HCT116 (cell line): ENCODE results near the gene PLEKHM1. TPM values are rescaled to one million over a fixed set of nuclear protein-coding genes. Genes with fewer than 3 reads are reported as not detected.
"Not testable (repeated sequence)": the region's sequence is repeated elsewhere in the genome, so short reads cannot be mapped to it uniquely, and the experiment has no call there.

ENCODE experiments used
- ATAC-seq: fragments of 200-7000 bp; cut with Tn5 transposase; 2 replicates; pipeline ENCODE4 v1.9.1; 2020; ENCODE audit warnings: mild to moderate bottlenecking, moderate library complexity
- BruUV-seq: library from RNA; stranded (reverse); fragments of 400-500 nt; replicated peaks from 2 replicates; lab custom pipeline; 2021; lab: Mats Ljungman, UMichigan
- CTCF ChIA-PET: fragments of 300-600 bp; sonication (Branson Sonifier 250); formaldehyde crosslinking; loops from one replicate; lab custom pipeline; 2021; ENCODE audit warnings: antibody characterized with exemption; lab: Charles Lee
- POLR2A ChIA-PET: fragments of 300-600, 350-600 bp; sonication (Branson Sonifier 250); formaldehyde crosslinking; loops from one replicate; lab custom pipeline; 2021; ENCODE audit warnings: antibody characterized with exemption; lab: Charles Lee
- RAD21 ChIA-PET, 2 experiments: fragments of 300-600 bp; sonication (Branson Sonifier 250); formaldehyde crosslinking; loops; one replicate each; lab custom pipeline; 2023; ENCODE audit warnings: low total read pairs in 2 of 2; ENCODE audit not compliant: uncharacterized antibody in 2 of 2, unreplicated experiment in 2 of 2, low non-redundant PET in 1 of 2; lab: Charles Lee
- DNase-seq: peaks from one replicate; pipeline ENCODE4 v3.0.0-alpha.2; 2010; ENCODE audit warnings: low read depth, low spot score
- H2AFZ ChIP-seq: fragments of 200-600 bp; shearing (Covaris generic), sonication (generic); 2 replicates; pipeline ENCODE4 v1.6.1; 2017; ENCODE audit warnings: low read depth, mixed run types, mixed read lengths, antibody characterized with exemption, low read length; ENCODE audit not compliant: poor library complexity, severe bottlenecking
- H3K27ac ChIP-seq: 2 replicates; pipeline ENCODE4 v1.5.1; 2012; ENCODE audit warnings: low read depth, low read length
- H3K27me3 ChIP-seq: fragments of 200-600 bp; sonication (generic); 2 replicates; pipeline ENCODE4 v1.6.1; 2016; ENCODE audit warnings: mixed run types, low read length, mixed read lengths; ENCODE audit not compliant: insufficient read depth
- H3K36me3 ChIP-seq, 2 experiments: fragments of 200-500 bp in 1 of 2; fragments of 200-600 bp in 1 of 2; sonication (Bioruptor generic) in 1 of 2; sonication (generic) in 1 of 2; 2 replicates each; pipeline versions ENCODE4 v1.5.1 to v1.6.1; 2014 to 2016; ENCODE audit warnings: low read length in 2 of 2, inconsistent platforms in 1 of 2, mixed read lengths in 1 of 2, mixed run types in 1 of 2; ENCODE audit not compliant: insufficient read depth in 2 of 2, control insufficient read depth in 1 of 2
- H3K4me1 ChIP-seq, 2 experiments: fragments of 200-600 bp in 1 of 2; sonication (generic) in 1 of 2; 2 replicates each; pipeline versions ENCODE4 v1.5.1 to v1.6.1; 2012 to 2017; ENCODE audit warnings: low read length in 2 of 2, inconsistent platforms in 1 of 2, mild to moderate bottlenecking in 1 of 2, mixed read lengths in 1 of 2, mixed run types in 1 of 2, moderate library complexity in 1 of 2; ENCODE audit not compliant: insufficient read depth in 2 of 2, control insufficient read depth in 1 of 2
- H3K4me2 ChIP-seq: fragments of 200-600 bp; sonication (generic); 2 replicates; pipeline ENCODE4 v1.6.1; 2017; ENCODE audit warnings: mixed run types, low read length, mixed read lengths
- H3K4me3 ChIP-seq, 2 experiments: fragments of 200-600 bp in 1 of 2; sonication (generic) in 1 of 2; replicated peaks in 1 of 2; 2 replicates each; pipeline ENCODE4 v1.5.1; 2011 to 2016; ENCODE audit warnings: low read length in 2 of 2, control low read depth in 1 of 2, low read depth in 1 of 2, mild to moderate bottlenecking in 1 of 2, mixed read lengths in 1 of 2, mixed run types in 1 of 2
- H3K79me2 ChIP-seq: fragments of 200-600 bp; sonication (generic); 2 replicates; pipeline ENCODE4 v1.6.1; 2017; ENCODE audit warnings: mild to moderate bottlenecking, mixed run types, low read length, moderate library complexity, mixed read lengths; ENCODE audit not compliant: insufficient read depth
- H3K9ac ChIP-seq: fragments of 200-600 bp; sonication (generic); 2 replicates; pipeline ENCODE4 v1.6.1; 2016; ENCODE audit warnings: low read length, mixed read lengths
- H3K9me2 ChIP-seq: fragments of 200-600 bp; sonication (generic), shearing (Covaris generic); 2 replicates; pipeline ENCODE4 v1.6.1; 2017; ENCODE audit warnings: mixed run types, mild to moderate bottlenecking, moderate library complexity; ENCODE audit not compliant: insufficient read depth
- H3K9me3 ChIP-seq, 2 experiments: fragments of 200-500 bp in 1 of 2; fragments of 200-600 bp in 1 of 2; sonication (Bioruptor generic) in 1 of 2; sonication (generic) in 1 of 2; 2 replicates each; pipeline ENCODE4 v1.6.1; 2014 to 2017; ENCODE audit warnings: low read length in 2 of 2, mixed read lengths in 2 of 2, inconsistent platforms in 1 of 2, low read depth in 1 of 2, mild to moderate bottlenecking in 1 of 2, mixed run types in 1 of 2, moderate library complexity in 1 of 2; ENCODE audit not compliant: control insufficient read depth in 1 of 2, insufficient read depth in 1 of 2
- H4K20me1 ChIP-seq: fragments of 200-600 bp; sonication (generic), shearing (Covaris generic); 2 replicates; pipeline ENCODE4 v1.6.1; 2017; ENCODE audit warnings: mixed run types, mild to moderate bottlenecking, moderate library complexity; ENCODE audit not compliant: insufficient read depth
- POLR2AphosphoS5 ChIP-seq: IDR thresholded peaks from 2 replicates; pipeline ENCODE4 v1.6.1; 2011; ENCODE audit warnings: mild to moderate bottlenecking, low read depth, low read length, moderate library complexity
- intact Hi-C: fragments of 100-400 bp; cut with micrococcal nuclease; formaldehyde crosslinking; loops from 2 replicates; pipeline ENCODE4 v1.10.0; 2022
- total RNA-seq: library from RNA; stranded (reverse); gene quantifications from one replicate; pipeline ENCODE4 v1.2.1, GENCODE V29; 2021; ENCODE audit not compliant: unreplicated experiment

PLEKHM1 gene
- total RNA-seq, 1 experiment from 2014 or later = 32.8 TPM

DNA sequence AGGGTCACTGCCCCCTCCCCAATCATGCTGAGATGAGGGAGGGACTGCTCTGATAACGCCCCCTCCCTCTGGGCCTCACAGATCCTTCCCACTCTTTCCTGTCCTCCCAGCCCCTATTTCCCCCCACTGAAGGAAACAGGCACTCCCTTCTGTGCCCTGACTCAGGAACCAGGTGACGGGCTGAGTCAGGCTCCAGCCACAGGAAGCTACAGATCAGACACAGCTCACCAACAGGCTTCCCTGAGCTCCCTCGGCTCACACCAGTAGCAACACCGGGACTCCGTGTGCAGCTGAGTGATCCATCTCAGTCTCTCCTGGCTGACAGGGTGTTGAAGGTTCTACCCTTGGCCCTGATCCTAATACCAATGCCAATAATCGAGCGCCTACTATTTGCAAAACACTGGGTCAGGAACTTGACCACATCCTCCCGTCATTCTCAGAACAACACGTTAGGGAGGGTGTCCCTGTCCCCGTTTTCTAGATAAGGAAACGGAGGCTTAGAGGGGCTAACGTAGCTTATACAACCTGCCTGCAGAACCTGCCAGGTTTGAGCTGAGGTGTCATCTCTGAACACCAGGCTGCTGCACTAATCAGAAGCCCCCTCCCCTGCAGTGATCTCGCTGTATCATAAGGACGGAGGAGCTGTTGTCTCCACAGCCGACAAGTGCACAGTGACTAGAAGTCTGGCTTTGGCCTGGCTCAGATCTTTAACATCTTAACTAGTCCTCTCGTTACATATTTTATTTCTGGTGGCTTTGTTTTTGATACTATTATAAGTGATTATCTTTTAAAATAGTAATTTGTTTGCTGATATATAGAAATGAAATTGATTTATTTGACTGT, 44.4 kb downstream of the PLEKHM1 start:
- H3K9ac ChIP-seq, H3K4me3 ChIP-seq, CTCF ChIA-PET, H3K79me2 ChIP-seq, H3K27me3 ChIP-seq, RAD21 ChIA-PET, H3K9me3 ChIP-seq, H2AFZ ChIP-seq, H4K20me1 ChIP-seq, H3K27ac ChIP-seq, intact Hi-C loops, H3K36me3 ChIP-seq, DNase-seq, BruUV-seq, H3K9me2 ChIP-seq, H3K4me1 ChIP-seq: not testable (repeated sequence)
- H3K4me2 ChIP-seq = peak overlapping the region; percentile 21; the same call in 1 of the 2 replicates
- peak; percentile 64 for ATAC-seq
- POLR2A ChIA-PET = interaction anchor here (0.6 kb wide), 1 partner anchor 301 kb away, joined by 3 read pairs; no protein-coding TSS in a partner anchor
- TF ChIP-seq POLR2AphosphoS5 = 0 out of 2 replicates have a peak, but pooled peaks have one; percentile 24

DNA sequence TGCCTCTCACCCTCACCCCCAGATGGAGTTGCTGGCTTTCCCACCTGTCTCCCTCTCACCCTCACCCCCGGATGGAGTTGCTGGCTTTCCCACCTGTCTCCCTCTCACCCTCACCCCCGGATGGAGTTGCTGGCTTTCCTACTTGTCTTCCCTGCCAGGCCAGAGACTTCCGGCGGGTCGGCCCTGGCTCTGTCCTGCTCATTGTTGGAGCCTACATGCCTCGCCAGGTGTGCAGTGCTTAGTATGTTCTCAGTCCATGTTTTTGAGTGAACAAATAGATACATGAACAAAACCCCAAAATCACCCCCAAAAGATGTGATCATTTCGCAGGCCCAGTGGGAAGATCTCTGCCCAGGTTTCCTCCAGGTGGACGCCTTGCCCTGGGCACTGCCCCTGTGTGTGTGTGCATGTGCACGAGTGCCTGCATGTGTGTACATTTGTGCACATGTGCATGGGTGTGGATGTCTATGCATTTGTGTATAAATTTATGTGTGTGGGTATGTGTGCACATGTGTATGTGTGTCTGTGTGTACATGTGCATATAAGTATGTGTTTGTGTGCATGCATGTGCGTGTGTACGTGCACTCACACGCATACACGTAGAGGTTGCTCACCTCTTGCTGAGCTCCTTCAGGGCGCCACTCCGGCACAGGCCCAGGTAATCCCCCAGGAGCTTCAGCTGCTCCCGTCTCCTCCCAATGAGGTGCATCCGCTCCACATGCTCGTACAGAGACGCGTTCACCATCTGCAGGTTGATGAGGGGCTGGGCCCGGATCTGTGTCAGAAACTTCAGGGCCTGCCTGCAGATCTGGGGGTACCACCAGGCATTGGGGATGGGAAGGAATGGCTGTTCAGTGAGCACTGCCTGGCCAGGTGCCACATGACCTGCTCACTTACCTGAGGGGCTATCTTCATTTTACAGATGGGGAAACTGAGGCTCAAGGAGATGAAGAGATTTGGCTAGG, 45.4 kb downstream of the PLEKHM1 start:
- H3K9me2 ChIP-seq, RAD21 ChIA-PET, H3K4me2 ChIP-seq, H3K4me3 ChIP-seq, BruUV-seq, H2AFZ ChIP-seq, ATAC-seq, POLR2A ChIA-PET, intact Hi-C loops, H3K27me3 ChIP-seq, H3K9me3 ChIP-seq, H3K36me3 ChIP-seq, CTCF ChIA-PET, H3K79me2 ChIP-seq, H3K27ac ChIP-seq, H3K9ac ChIP-seq, DNase-seq, H4K20me1 ChIP-seq: not testable (repeated sequence)
- H3K4me1 ChIP-seq = peaks cover 7 to 13% of the 10 kb centered on the region in 2 experiments; a peak in 2 of 4 replicates

GRCh38 chr17:45444301-45444700, 46.2 kb downstream of the PLEKHM1 start:
- CTCF ChIA-PET, H3K79me2 ChIP-seq, ATAC-seq, H3K36me3 ChIP-seq, POLR2A ChIA-PET, H3K27ac ChIP-seq, H3K27me3 ChIP-seq, intact Hi-C loops, H3K4me2 ChIP-seq, H3K4me3 ChIP-seq, H3K9ac ChIP-seq, H4K20me1 ChIP-seq, DNase-seq, H3K9me2 ChIP-seq, H2AFZ ChIP-seq, BruUV-seq, RAD21 ChIA-PET, H3K9me3 ChIP-seq: not testable (repeated sequence)
- peaks cover 14 to 21% of the 10 kb centered on the region in 2 experiments; a peak in 3 of 4 replicates for H3K4me1 ChIP-seq
